ENCODE measurements around the gene IL20RA.

GRCh38 chr6:137092018-137092417, 47.3 kb upstream of the IL20RA start:
- TF ChIP-seq POLR2AphosphoS5 (IDR thresholded peaks at IDR 0.05), result no peak
- no peak for TF ChIP-seq CTCF (IDR thresholded peaks at IDR 0.05)
